NCI-H2196 treated with DMSO at 0.1 percent for 48 hours (cell line): Measurements from ENCODE around the gene POFUT1.
"Not testable (repeated sequence)": the region's sequence is repeated elsewhere in the genome, so short reads cannot be mapped to it uniquely, and the experiment has no call there.

Experiments used
- DNase-seq: peaks from one replicate; lab custom pipeline; 2025; ENCODE audit not compliant: unreplicated experiment; lab: John Stamatoyannopoulos, UW

The POFUT1 gene

DNA sequence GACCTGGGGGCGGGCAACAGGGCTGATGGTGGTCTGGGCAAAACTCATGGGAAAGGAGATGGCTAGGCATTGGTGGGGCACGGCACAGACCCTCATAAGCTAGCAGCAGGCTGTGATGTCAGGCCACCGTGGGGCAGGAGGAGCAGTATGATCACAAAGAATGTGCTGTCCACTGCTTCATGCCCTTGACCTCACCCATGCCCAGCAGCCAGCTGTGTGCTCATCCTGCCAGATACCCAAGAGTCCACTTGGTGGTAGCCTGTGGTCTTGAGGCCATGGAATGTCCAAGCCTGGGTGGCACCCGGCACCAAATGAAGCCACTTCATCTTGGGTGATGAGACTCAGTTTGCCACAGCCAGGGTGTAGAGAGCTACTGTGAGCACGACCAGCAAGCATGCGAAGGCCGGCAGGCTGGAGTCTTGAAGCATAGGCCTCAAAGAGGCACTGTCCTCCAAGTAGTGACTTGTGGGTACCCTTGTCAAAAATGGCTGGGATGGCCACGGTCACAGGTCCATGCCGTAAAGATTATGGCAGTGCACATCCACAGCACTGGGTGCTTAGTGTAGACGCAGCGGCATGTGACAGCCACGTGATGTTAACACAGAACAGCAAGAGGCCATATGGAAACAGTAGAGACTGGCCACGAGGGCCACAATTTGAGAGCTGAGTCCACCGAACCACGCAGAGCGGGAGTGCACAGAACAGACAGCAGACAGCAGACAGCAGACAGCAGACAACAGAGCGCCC, 19.1 kb upstream of the POFUT1 start:
- no peak for DNase-seq

DNA sequence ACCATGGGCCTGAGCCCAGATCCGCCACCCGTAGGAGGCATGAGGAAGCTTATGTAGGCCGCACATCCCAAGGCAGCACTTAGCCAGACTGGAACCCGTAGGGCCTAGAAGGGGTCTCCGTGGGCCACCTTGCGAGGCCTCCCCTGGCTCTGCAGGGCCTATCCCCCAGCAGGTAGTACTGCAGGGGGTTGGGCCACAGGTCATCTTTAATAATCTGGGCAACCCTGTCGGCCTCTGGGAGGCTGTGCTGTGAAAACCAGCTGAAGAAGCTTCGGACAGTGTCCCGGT, 18.6 kb upstream of the POFUT1 start:
- DNase-seq, result no peak

DNA sequence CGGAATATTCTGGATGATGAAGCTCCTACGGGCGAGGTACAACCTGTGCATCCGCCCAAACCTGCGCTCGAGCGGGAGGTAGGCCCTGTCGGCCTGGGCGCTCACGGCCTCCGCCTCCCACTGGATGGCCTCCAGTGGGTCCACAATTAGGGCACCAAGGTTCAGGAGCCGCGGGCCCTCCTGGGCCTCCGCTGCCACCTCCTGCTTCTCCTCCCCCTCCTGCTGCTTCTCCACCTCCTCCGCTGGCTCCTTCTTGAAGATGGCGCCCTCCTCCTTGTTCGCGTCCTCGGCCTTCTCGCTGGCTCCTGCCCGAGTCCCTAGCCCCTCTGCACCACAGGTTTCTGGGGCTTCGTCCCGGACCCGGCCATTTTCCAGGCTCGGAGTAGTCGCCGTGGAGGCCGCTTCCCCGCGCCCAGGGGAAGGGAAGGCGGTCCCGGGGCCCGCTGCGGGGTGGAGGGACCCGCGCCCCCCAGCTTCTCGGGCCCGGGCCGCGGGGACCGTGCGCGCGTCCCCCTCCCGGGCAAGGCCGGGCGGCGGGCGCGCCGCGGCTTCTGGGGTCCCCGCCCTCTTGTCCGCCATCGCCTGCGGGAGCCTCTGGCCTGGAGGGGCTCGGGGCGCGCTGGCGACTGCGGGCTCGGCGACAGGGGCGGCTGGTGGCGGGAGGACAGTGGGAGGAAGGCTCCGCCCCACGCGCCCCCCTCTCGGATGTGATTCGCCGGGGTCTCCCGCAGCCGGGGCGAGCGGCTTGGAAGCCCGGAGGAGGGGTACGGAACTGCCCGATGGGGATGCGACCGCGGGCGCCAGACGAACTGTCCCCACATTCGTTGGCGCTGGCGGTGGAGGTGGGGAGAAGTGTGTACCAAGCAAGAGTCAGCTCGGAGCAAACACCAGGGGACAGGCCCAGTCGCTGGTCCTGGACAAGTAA, 17.7 kb upstream of the POFUT1 start:
- DNase-seq, result no peak

DNA sequence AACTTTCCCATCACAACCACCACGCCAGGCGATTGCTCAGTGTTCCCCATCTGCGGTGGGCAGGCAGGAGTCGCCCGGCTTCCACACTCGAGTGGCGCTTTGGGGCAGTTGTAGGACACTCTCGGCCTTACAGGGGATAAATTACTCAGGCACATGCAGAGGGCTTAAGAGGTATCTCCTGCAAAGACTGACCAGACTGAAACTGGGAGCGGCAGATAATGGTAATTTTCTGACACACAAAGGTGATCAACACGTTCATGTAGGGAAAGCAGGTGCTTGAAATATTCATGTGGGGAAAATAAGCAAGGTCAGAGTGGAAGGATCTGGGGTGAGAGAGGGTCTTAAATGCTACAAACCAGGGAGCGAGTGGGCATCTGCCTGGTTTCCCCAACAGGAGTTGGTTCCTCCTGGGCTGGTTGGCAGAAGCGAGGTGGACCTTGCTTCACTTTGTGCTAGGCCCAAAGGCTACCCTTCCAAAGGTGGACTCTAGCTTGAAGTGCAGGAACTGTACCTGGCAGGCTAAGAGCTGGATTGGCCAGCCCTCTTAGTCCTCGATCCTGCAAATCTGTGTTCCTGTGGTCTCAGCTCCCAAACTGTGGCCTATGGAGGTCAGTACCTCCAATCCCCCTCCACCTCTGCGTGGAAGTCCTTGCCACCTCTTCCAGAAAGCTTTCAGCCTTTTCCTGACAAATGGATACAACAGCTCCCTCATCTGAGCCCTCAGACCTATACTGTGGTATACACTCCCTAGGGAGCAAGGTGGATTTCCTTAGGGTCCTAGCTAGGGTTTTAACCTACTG, 16.9 kb upstream of the POFUT1 start:
- no peak for DNase-seq

DNA sequence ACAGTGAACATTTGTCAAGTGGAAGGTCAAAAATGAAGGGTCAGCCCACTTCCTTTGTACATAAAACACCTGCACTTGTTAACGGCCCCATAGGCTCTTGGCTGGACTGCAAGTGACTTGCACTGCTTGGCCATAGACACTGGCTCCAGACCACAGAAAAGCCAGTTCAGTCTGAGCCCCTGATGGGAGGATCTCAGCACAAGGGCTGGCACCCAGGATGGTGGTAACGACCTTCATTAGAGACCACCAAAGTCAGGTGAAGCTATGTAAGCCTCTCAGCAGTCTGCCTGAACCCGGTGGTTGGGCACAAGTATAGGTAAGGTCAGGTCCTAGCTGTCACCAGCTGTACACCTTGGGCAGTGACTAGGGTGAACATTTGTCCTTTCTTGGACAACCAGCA, 16.3 kb upstream of the POFUT1 start:
- no peak for DNase-seq

DNA sequence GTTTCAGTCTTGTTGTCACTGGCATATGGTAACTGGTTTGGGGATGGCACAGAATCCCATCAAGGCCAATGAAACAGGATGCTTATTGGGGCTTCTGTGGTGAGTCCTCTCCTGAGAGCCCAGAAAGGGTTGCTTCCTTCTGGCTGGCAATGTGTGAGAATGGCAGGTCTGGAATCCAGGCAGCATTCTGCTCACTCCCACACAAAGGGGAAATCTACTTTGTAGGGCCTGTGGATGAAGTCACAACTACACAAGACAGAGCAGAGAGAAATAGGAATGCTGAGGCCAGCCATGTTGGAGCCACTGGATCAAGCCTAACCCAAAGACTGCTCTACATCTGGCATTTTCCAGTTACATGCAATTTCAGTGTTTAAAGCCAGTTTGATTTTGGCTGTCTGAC, 15.8 kb upstream of the POFUT1 start:
- no peak for DNase-seq

DNA sequence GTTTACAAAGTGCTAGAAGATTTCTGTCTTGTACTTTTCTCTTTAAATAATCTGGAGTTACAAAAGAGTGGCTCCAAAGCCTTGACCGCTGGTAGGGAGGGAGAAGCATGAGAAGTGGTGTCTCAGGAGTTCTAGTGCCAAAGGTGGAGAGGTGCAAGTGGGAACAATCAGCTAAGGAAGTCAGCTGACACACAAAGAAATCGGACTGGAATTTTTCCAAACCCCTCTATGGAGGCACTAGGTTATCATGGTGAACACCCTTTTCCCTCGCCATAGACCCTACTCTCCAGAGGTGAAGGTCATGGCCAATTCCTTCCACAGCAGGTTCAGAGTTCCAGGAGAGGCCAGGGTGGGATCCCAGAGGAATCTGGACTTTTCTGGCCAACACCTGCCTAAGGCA, 15.0 kb upstream of the POFUT1 start:
- no peak for DNase-seq

DNA sequence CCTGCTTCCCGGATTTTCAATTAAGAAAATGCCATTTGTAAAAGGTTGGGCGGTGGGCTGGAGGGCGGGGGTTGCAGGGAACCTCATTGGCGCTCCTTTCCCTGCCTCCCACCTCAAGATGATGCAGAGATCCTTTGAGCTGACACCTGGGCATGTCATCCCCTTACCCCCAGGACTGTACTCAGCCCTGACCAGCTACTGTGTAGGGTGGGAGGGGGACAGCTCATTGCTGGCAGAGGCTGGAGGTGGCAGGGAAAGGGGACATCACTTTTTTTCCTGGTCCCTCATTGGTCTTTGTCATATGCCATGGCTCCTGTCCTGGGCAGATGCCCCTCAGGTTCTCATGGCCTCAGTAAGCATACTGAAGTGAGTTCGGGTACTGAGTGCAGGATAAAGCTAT, 14.3 kb upstream of the POFUT1 start:
- not testable (repeated sequence) for DNase-seq

DNA sequence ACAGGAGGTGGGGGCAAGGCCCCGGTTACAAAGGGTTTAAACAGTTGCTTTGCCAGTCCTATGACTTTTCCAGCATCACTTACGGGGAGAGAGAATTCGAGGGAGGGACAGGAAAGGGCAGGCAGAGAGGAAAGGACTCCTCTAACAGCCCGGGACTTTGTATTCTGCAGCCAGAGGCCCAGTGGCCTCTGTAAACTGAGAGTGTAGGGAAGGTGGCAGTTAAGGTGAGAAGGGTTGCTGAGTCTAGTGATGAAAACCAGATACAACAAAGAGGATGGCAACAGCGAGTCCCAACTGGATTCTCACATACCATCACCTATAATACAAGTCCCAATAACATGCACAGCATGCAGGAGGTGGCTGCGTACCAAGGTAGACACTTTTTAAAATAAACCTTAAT, 13.7 kb upstream of the POFUT1 start:
- no peak for DNase-seq

DNA sequence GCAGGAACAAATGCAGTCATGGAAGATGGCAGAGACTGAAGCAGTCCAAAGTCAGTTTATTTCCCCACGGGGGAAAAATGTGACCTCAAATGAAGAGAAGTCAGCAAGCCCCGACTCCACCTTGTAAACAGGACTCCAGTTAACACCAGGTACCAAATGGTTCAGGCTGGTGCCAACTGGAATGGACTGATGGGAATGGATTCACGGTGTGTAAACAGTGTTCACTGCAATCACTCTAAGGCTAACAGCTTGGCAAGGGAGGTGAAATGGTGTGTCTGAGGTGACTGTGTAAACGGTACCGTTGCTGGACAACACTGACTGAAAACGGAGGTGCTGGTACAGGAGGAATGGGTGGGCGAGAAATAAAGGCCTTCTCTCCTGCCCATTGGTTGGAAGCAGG, 12.1 kb upstream of the POFUT1 start:
- no peak for DNase-seq

DNA sequence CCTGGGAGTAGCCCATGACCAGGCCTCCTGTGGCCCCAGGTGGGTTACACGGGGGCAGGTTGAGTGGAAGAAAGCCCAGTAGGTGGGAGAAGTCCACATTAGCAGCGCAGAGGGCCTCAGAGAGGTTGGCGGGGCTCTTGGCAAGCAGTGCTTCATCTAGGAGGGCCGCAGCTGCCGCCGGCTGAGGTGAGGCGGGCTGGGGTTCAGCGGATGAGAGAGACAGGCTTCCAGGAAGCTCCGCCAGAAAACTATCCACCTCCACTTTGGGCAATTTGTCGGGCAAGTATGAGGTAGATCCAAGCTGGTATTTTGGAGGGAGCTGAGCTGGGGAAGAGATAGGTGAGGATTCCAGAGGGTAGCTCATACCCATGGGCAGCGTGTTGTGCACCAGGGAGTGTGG, 11.1 kb upstream of the POFUT1 start:
- DNase-seq, result not testable (repeated sequence)

DNA sequence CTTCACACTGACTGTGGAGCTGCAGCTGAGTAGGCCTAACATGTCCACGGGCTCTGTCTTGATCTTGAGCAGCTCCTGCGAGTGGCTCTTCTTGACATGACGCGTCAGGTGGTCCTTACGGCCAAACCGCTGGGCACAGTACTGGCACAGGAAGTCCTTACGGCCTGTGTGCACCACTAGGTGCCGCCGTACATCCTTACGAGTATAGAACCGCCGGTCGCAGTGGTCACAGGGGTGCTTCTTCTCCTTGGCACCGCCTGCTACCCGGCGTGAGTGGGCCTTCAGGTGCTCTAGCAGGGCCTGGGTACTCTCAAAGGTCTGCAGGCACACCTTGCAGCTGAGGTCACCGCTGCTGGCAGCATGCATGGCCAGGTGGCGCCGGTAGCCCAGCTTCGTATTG, 10.5 kb upstream of the POFUT1 start:
- DNase-seq, result not testable (repeated sequence)

DNA sequence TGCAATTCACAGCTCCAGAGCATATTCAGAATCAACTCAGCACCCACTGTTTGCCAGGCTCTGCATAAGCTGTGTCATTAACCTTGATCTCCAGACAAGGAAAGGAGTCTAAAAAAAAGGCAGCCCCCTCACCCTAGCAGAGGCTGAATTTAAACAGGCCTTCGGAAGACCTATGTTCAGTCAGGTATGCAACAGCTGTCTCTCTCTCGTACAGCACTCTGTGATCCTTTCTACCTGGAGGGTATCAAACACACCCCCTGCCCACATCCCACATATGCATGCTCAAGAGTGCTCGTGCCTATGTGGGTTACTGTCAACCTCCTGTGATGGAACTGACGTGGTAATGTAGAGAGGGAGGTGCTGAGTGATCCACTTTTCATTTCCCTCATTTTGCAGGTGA, 8.7 kb upstream of the POFUT1 start:
- DNase-seq, result no peak

DNA sequence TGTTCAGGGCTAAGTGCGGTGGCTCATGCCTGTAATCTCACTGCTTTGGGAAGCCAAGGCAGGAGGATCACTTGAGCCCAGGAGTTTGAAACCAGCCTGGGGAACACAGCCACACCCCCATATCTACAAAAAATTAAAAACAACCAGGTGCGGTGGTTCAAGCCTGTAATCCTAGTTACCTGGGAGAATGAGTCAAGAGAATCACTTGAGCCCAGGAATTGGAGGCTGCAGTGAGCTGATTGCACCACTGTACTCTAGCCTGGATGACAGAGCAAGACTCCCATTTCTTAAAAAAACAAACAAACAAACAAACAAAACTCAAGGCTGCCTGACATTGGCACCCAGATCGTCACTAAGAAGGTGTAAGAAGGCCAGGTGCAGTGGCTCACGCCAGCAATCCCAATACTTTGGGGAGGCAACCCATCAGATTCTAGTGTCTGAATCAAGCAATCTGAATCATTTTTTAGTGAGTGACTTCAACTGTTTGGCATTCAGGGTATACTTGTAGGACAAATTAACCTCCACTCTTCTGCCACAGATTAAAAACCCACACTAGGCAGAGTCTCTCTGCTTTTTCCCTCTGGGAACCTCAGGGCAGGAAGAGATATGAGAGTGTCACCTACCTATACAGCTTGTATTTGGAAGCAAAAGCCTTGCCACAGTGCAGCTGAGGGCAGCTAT, 6.2 kb upstream of the POFUT1 start:
- DNase-seq, result no peak

DNA sequence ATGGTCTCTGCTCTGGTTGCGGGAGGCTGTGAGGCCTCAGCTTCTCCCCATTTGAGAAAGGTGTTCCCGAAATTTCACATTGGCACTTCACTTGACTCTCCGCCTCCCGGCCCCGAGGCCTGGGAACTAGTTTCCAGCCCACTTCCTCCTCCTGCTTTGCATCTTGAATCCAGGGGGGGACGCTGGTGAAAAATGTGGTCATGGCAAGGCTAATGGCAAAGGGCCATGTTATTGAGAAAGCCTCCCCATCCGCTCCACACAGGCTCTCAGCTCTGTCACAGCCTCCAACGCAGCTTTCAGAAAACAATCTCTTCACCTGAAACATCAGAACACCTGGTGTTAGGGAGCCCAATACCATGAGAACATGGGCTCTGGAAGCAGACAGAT, 5.7 kb upstream of the POFUT1 start:
- no peak for DNase-seq

DNA sequence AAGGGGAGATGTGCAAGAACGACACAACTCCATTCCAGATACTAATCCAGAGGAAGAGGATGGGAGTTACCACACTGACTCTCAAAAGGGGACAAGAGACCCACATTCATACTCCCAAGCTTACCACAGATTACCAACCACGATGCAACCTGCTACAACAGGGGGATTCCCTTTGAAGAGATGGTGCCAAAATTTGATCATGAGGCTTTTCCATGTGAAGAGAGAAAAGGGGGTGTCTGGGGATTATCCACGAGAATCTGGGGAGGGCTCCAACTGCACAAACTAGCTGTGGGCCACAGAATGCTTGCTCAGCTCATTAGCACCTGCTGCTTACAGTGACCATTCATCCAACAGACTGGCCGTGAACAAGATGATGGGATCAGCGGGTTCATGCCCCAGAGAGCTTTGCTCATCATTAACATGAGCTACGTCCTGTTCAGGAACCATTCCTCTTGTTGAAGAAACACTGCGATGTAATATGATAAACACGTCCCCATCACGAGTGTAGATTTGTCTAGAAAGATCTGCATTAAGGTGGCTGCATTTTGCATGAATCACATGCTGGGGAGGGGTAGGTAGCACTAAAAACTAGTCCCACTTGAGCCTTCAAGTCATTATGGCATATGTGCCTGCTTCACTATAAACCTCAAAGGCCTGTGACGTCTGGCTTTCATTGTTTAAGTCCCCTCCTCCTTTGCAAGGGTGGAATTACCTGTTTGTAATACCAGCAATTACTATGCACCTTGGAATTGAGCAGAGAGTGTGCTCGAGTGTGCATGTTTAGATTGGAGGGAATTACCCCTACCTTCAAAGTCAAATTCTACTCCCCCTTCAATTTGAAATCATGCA, 4.1 kb upstream of the POFUT1 start:
- DNase-seq, result no peak

DNA sequence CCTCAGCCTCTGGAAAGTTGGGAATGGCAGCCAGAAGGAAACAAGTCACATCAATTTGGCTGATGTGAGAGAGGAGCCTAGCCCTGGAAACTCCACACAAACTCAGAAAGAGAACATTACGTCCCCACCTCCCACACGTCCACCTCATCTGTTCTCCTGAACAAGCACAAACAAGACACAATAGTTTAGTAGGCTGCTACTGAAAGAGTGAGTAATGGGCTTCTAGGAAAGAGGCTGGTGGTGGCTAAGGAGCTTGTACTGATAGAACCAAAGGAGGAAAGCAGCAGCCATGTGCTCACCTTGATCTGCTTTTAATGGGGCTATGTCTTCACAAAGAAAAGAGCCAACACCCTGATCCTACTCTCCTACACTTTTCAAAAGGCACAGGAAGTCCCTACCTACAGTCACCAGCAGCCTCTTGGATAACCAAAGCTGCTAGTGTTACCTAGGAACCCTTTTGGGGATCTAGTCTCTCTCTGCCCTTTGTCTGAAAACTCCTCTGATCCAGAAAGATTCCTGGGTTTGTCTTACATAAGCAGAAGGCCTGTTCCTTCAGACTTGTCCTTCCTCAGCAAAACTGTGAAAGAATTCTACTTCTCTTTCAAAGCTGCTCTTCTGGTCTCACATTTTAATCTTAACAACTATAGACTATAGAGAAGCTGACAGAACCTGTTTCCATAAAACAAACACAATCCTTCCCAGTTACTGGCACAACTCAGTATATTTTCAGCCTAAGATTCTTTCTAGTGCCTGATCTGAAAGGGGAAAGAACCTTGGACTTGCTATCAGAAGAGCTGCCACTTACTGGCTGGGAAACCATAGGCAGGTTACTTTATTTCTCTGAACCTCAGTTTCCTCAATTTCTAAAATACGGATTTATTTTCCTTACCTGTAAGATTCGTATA, 3.2 kb upstream of the POFUT1 start:
- DNase-seq, result no peak

DNA sequence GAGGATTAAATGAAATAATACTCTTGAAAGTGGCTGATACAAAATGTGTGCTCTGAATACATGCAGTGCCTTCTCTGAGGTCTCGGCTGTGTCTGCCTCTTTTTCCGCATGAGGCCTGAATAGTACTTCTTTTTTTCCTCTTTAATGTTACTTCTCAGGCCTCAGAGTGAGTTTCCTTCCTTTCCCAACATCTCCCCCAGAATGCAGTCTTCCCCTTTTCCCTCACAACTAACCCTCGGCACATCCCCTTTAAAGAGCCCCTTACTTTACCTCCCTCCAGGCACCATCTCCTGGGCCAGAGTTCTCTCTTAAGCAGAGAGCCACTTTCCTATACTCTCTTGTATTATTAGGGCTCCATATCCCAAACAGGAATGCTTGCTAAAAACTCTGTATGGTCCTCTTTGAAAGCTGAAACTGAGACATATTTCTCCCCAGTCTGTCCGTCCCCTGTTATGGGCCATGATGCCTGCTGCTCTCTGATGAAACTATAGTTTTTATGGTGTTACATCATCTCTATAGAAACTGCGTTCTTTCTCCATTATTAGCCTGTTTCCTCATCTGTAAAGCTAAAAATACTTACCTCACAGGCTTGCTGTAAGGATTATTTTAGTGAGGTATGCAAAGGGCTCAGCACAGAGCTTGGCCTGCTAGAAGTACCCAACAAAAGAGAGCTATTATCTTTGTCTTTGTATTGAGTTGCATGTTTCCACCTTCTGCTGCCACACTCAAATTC, 2.4 kb upstream of the POFUT1 start:
- DNase-seq, result no peak
